ENCODE data around the gene SLC35F3. TPM values are rescaled to one million over a fixed set of nuclear protein-coding genes. Genes with fewer than 3 reads are reported as not detected.

SLC35F3 gene
- polyA plus RNA-seq, 1 donor (not counting 4 experiments of a cell fraction or from before 2014, with no cell fraction given) = 13.8 TPM

DNA sequence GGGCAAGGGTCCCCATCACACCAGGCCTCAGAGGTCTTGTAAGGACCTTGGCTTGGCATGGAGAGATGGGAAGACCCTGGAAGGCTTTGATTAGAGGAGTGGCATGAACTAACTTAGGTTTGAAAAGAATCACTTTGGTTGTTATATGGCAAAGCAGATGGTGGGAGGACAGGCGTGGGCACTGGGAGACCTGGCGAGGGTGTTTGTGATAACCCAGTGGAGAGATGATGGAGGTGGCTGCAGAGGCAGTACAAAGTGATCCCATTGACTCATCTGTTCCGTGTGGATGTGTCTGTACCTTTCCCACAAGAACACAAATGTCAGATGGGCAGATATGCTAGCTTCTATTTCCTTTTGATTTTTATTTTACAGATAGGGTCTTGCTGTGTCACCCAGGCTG lies 168.3 kb downstream of the SLC35F3 start:
- Histone ChIP-seq H3K9me3 (ENCODE audit: control insufficient read depth, low read depth, low read length) (no peaks in the 10 kb centered on the region), H3K36me3 (ENCODE audit: control insufficient read depth in 2 of 2, extremely low read depth in 1 of 2, insufficient read depth in 2 of 2, low read length in 2 of 2) (no peaks in the 10 kb centered on the region), H4K20me1 (ENCODE audit: control insufficient read depth, extremely low read depth, insufficient read depth, low read length) (no peaks in the 10 kb centered on the region), H3K27ac (ENCODE audit: control insufficient read depth, insufficient read depth, low read length) (no peak overlapping the region), H2AFZ (ENCODE audit: control insufficient read depth, low read length) (no peak overlapping the region), H3K4me1 (ENCODE audit: control insufficient read depth, extremely low read depth, insufficient read depth, low read length) (no peaks in the 10 kb centered on the region), H3K79me2 (ENCODE audit: control insufficient read depth, insufficient read depth, low read length) (no peaks in the 10 kb centered on the region), H3K4me3 (ENCODE audit: control insufficient read depth in 2 of 3, extremely low read depth in 1 of 3, insufficient read depth in 2 of 3, low read depth in 1 of 3, low read length in 3 of 3) (no peak overlapping the region), H3K4me2 (ENCODE audit: control insufficient read depth, extremely low read depth, insufficient read depth, low read depth, low read length) (no peak overlapping the region), H3K9ac (ENCODE audit: control insufficient read depth, extremely low read depth, insufficient read depth, low read length) (no peak overlapping the region), H3K9me1 (ENCODE audit: control insufficient read depth, extremely low read depth, insufficient read depth, low read length) (no peaks in the 10 kb centered on the region), H3K27me3 (ENCODE audit: control insufficient read depth, extremely low read depth, insufficient read depth, low read length) (no peaks in the 10 kb centered on the region)
- dilution Hi-C loops (cut with MboI; ENCODE audit: extremely low pct_ligation_motif_present, low sequenced_read_pairs) = no loop called here
- DNase-seq (ENCODE audit: low read depth, low spot score) = no peak
- no peak for FAIRE-seq
- TF ChIP-seq, protein P1, sequence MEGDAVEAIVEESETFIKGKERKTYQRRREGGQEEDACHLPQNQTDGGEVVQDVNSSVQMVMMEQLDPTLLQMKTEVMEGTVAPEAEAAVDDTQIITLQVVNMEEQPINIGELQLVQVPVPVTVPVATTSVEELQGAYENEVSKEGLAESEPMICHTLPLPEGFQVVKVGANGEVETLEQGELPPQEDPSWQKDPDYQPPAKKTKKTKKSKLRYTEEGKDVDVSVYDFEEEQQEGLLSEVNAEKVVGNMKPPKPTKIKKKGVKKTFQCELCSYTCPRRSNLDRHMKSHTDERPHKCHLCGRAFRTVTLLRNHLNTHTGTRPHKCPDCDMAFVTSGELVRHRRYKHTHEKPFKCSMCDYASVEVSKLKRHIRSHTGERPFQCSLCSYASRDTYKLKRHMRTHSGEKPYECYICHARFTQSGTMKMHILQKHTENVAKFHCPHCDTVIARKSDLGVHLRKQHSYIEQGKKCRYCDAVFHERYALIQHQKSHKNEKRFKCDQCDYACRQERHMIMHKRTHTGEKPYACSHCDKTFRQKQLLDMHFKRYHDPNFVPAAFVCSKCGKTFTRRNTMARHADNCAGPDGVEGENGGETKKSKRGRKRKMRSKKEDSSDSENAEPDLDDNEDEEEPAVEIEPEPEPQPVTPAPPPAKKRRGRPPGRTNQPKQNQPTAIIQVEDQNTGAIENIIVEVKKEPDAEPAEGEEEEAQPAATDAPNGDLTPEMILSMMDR (optimal IDR thresholded peaks at IDR 0.05 in 1 of 3, IDR thresholded peaks at IDR 0.05 in 1 of 3, conservative IDR thresholded peaks at IDR 0.05 in 1 of 3; ENCODE audit: extremely low read depth in 1 of 3, insufficient read depth in 2 of 3, low read length in 3 of 3) = no peak
- TF ChIP-seq EZH2 (IDR thresholded peaks at IDR 0.05; ENCODE audit: low read length) = no peak

DNA sequence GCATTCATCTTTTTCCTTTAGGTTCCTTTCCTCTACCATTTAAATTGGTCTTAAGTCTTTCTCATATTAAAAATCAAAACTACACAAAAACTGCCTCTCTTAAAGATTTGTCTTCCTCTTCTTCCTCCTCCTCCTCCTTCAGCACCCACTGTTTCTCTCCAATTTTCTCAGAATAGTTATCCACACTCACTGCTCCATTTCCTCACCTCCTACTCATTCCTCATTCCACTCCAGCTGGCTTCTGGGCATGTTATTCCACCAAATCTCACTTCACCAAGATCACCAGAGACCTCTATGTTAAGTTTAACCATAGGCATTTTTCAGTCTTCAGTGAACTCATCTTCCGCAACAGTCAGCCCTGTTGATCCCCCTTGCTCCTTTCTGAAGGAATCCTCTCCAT lies 173.7 kb downstream of the SLC35F3 start:
- Histone ChIP-seq H3K27me3 (ENCODE audit: control insufficient read depth, extremely low read depth, insufficient read depth, low read length) (no peaks in the 10 kb centered on the region), H3K36me3 (ENCODE audit: control insufficient read depth in 2 of 2, extremely low read depth in 1 of 2, insufficient read depth in 2 of 2, low read length in 2 of 2) (no peaks in the 10 kb centered on the region), H3K9me3 (ENCODE audit: control insufficient read depth, low read depth, low read length) (no peaks in the 10 kb centered on the region), H3K4me2 (ENCODE audit: control insufficient read depth, extremely low read depth, insufficient read depth, low read depth, low read length) (no peak overlapping the region), H3K79me2 (ENCODE audit: control insufficient read depth, insufficient read depth, low read length) (no peaks in the 10 kb centered on the region), H2AFZ (ENCODE audit: control insufficient read depth, low read length) (no peak overlapping the region), H3K9ac (ENCODE audit: control insufficient read depth, extremely low read depth, insufficient read depth, low read length) (no peak overlapping the region), H4K20me1 (ENCODE audit: control insufficient read depth, extremely low read depth, insufficient read depth, low read length) (no peaks in the 10 kb centered on the region), H3K4me1 (ENCODE audit: control insufficient read depth, extremely low read depth, insufficient read depth, low read length) (no peaks in the 10 kb centered on the region), H3K27ac (ENCODE audit: control insufficient read depth, insufficient read depth, low read length) (no peak overlapping the region), H3K9me1 (ENCODE audit: control insufficient read depth, extremely low read depth, insufficient read depth, low read length) (no peaks in the 10 kb centered on the region), H3K4me3 (ENCODE audit: control insufficient read depth in 2 of 3, extremely low read depth in 1 of 3, insufficient read depth in 2 of 3, low read depth in 1 of 3, low read length in 3 of 3) (no peak overlapping the region)
- dilution Hi-C loops (cut with MboI; ENCODE audit: extremely low pct_ligation_motif_present, low sequenced_read_pairs) = no loop called here
- FAIRE-seq (no peak), DNase-seq (ENCODE audit: low read depth, low spot score) (no peak)
- TF ChIP-seq, protein P1 (optimal IDR thresholded peaks at IDR 0.05 in 1 of 3, IDR thresholded peaks at IDR 0.05 in 1 of 3, conservative IDR thresholded peaks at IDR 0.05 in 1 of 3; ENCODE audit: extremely low read depth in 1 of 3, insufficient read depth in 2 of 3, low read length in 3 of 3) = no peak
- no peak for TF ChIP-seq EZH2 (IDR thresholded peaks at IDR 0.05; ENCODE audit: low read length)
